ENCODE data around the gene STK39. TPM values are rescaled to one million over a fixed set of nuclear protein-coding genes. Genes with fewer than 3 reads are reported as not detected.

The STK39 gene
- total RNA-seq, 1 donor from 2014 or later: 26.9 TPM

GRCh38 chr2:168029071-168029470 lies 218.3 kb downstream of the STK39 start:
- TF ChIP-seq CTCF (IDR thresholded peaks at IDR 0.05): no peak
- H3K27ac Mint-ChIP-seq (ENCODE audit: unreplicated experiment): peak overlapping the region; percentile 97
- H3K4me3 Mint-ChIP-seq (ENCODE audit: unreplicated experiment): no peak overlapping the region
- no peak for DNase-seq (ENCODE audit: extremely low spot score, unreplicated experiment)
- H3K9me3 Mint-ChIP-seq (ENCODE audit: unreplicated experiment): no peaks in the 10 kb centered on the region
- H3K4me1 Mint-ChIP-seq (ENCODE audit: unreplicated experiment): peaks cover 86% of the 10 kb centered on the region
- peaks cover 13% of the 10 kb centered on the region for H3K36me3 Mint-ChIP-seq (ENCODE audit: unreplicated experiment)
- no peaks in the 10 kb centered on the region for H3K27me3 Mint-ChIP-seq (ENCODE audit: unreplicated experiment)

- Mint-ChIP-seq H3K27me3 (ENCODE audit: unreplicated experiment) (no peaks in the 10 kb centered on the region), H3K36me3 (ENCODE audit: unreplicated experiment) (peaks cover 8% of the 10 kb centered on the region), H3K4me1 (ENCODE audit: unreplicated experiment) (peaks cover 83% of the 10 kb centered on the region), H3K9me3 (ENCODE audit: unreplicated experiment) (no peaks in the 10 kb centered on the region), H3K27ac (ENCODE audit: unreplicated experiment) (peak overlapping the region; percentile 97), H3K4me3 (ENCODE audit: unreplicated experiment) (no peak overlapping the region)
- no peak for DNase-seq (ENCODE audit: extremely low spot score, unreplicated experiment)
- no peak for TF ChIP-seq CTCF (IDR thresholded peaks at IDR 0.05)
These were observed 219.0 kb downstream of the STK39 start for GRCh38 chr2:168028362-168028761.

- Mint-ChIP-seq H3K36me3 (ENCODE audit: unreplicated experiment) (peaks cover 10% of the 10 kb centered on the region), H3K9me3 (ENCODE audit: unreplicated experiment) (no peaks in the 10 kb centered on the region), H3K27me3 (ENCODE audit: unreplicated experiment) (no peaks in the 10 kb centered on the region), H3K27ac (ENCODE audit: unreplicated experiment) (peak overlapping the region; percentile 6), H3K4me3 (ENCODE audit: unreplicated experiment) (no peak overlapping the region), H3K4me1 (ENCODE audit: unreplicated experiment) (peaks cover 72% of the 10 kb centered on the region)
- no peak for DNase-seq (ENCODE audit: extremely low spot score, unreplicated experiment)
- no peak for TF ChIP-seq CTCF (IDR thresholded peaks at IDR 0.05)
These were observed 221.8 kb downstream of the STK39 start for GRCh38 chr2:168025487-168026202.

GRCh38 chr2:168024459-168024858 lies 222.9 kb downstream of the STK39 start:
- Mint-ChIP-seq H3K36me3 (ENCODE audit: unreplicated experiment) (peaks cover 10% of the 10 kb centered on the region), H3K27me3 (ENCODE audit: unreplicated experiment) (no peaks in the 10 kb centered on the region), H3K4me3 (ENCODE audit: unreplicated experiment) (no peak overlapping the region), H3K9me3 (ENCODE audit: unreplicated experiment) (no peaks in the 10 kb centered on the region), H3K4me1 (ENCODE audit: unreplicated experiment) (peaks cover 61% of the 10 kb centered on the region), H3K27ac (ENCODE audit: unreplicated experiment) (no peak overlapping the region)
- no peak for TF ChIP-seq CTCF (IDR thresholded peaks at IDR 0.05)
- no peak for DNase-seq (ENCODE audit: extremely low spot score, unreplicated experiment)

GRCh38 chr2:168021800-168022587 lies 225.4 kb downstream of the STK39 start:
- no peak for TF ChIP-seq CTCF (IDR thresholded peaks at IDR 0.05)
- H3K36me3 Mint-ChIP-seq (ENCODE audit: unreplicated experiment): peaks cover 10% of the 10 kb centered on the region
- no peaks in the 10 kb centered on the region for H3K9me3 Mint-ChIP-seq (ENCODE audit: unreplicated experiment)
- H3K27me3 Mint-ChIP-seq (ENCODE audit: unreplicated experiment): no peaks in the 10 kb centered on the region
- H3K27ac Mint-ChIP-seq (ENCODE audit: unreplicated experiment): peak overlapping the region; percentile 58
- H3K4me3 Mint-ChIP-seq (ENCODE audit: unreplicated experiment): no peak overlapping the region
- DNase-seq (ENCODE audit: extremely low spot score, unreplicated experiment): no peak
- H3K4me1 Mint-ChIP-seq (ENCODE audit: unreplicated experiment): peaks cover 39% of the 10 kb centered on the region
